GM10266 (cell line): ENCODE measurements around the gene PPP2R2D.
A peak's percentile ranks its signal among the peaks of the same experiment; 100 is the strongest.

Experiments
- DNase-seq: peaks from one replicate; pipeline ENCODE4 v3.0.0; 2012; ENCODE audit errors: extremely low spot score
- CTCF ChIP-seq: IDR thresholded peaks from 2 replicates; pipeline ENCODE4 v1.5.1; 2012; ENCODE audit warnings: mild to moderate bottlenecking, low read depth; ENCODE audit not compliant: control insufficient read depth, insufficient read depth; ENCODE audit errors: missing control alignments

Gene PPP2R2D

GRCh38 chr10:131926743-131927595, 26.2 kb downstream of the PPP2R2D start:
- DNase-seq = no peak
- no peak for TF ChIP-seq CTCF

GRCh38 chr10:131928248-131929095, 27.7 kb downstream of the PPP2R2D start:
- peak; percentile 72 for DNase-seq
- no peak for TF ChIP-seq CTCF

- DNase-seq = peak; percentile 23
- TF ChIP-seq CTCF = peak; percentile 5
Measured at GRCh38 chr10:131929122-131929845, 28.5 kb downstream of the PPP2R2D start.

GRCh38 chr10:131930150-131930549, 29.3 kb downstream of the PPP2R2D start:
- DNase-seq = no peak
- no peak for TF ChIP-seq CTCF

- TF ChIP-seq CTCF = no peak
Measured at GRCh38 chr10:131930586-131931330, 29.9 kb downstream of the PPP2R2D start.

GRCh38 chr10:131931981-131932380, 31.2 kb downstream of the PPP2R2D start:
- DNase-seq = no peak
- TF ChIP-seq CTCF = no peak

More at GRCh38 chr10:131930586-131931330, 29.9 kb downstream of the PPP2R2D start:
- DNase-seq = no peak
